Measurements from ENCODE around the gene UBE2L5.

DNA sequence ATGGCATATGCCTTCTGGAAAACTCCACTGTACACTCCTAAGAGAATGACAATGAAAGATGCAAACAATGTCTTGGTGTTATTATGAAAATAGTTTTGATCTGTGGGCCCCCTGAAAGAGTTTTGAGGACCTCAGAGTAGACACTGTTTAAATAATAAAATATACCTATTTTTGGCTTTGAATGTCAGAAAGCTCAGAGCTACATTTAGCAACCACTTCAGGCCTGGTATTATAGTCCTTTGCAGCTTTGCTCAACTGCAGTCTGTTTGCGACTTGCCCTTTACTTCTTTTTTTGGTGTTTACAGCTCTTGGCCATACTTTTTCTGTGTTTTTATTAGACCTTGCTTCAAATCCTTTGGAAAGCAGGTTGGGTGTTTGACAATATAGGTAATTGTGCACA lies 5.8 kb upstream of the UBE2L5 start:
- TF ChIP-seq, protein P1, sequence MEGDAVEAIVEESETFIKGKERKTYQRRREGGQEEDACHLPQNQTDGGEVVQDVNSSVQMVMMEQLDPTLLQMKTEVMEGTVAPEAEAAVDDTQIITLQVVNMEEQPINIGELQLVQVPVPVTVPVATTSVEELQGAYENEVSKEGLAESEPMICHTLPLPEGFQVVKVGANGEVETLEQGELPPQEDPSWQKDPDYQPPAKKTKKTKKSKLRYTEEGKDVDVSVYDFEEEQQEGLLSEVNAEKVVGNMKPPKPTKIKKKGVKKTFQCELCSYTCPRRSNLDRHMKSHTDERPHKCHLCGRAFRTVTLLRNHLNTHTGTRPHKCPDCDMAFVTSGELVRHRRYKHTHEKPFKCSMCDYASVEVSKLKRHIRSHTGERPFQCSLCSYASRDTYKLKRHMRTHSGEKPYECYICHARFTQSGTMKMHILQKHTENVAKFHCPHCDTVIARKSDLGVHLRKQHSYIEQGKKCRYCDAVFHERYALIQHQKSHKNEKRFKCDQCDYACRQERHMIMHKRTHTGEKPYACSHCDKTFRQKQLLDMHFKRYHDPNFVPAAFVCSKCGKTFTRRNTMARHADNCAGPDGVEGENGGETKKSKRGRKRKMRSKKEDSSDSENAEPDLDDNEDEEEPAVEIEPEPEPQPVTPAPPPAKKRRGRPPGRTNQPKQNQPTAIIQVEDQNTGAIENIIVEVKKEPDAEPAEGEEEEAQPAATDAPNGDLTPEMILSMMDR (IDR thresholded peaks at IDR 0.05; ENCODE audit: poor library complexity, severe bottlenecking) = no peak
- TF ChIP-seq RAD21 (conservative IDR thresholded peaks at IDR 0.05) = no peak
- no peak for TF ChIP-seq EP300 (conservative IDR thresholded peaks at IDR 0.05; ENCODE audit: poor library complexity, severe bottlenecking)
- TF ChIP-seq, protein P2, sequence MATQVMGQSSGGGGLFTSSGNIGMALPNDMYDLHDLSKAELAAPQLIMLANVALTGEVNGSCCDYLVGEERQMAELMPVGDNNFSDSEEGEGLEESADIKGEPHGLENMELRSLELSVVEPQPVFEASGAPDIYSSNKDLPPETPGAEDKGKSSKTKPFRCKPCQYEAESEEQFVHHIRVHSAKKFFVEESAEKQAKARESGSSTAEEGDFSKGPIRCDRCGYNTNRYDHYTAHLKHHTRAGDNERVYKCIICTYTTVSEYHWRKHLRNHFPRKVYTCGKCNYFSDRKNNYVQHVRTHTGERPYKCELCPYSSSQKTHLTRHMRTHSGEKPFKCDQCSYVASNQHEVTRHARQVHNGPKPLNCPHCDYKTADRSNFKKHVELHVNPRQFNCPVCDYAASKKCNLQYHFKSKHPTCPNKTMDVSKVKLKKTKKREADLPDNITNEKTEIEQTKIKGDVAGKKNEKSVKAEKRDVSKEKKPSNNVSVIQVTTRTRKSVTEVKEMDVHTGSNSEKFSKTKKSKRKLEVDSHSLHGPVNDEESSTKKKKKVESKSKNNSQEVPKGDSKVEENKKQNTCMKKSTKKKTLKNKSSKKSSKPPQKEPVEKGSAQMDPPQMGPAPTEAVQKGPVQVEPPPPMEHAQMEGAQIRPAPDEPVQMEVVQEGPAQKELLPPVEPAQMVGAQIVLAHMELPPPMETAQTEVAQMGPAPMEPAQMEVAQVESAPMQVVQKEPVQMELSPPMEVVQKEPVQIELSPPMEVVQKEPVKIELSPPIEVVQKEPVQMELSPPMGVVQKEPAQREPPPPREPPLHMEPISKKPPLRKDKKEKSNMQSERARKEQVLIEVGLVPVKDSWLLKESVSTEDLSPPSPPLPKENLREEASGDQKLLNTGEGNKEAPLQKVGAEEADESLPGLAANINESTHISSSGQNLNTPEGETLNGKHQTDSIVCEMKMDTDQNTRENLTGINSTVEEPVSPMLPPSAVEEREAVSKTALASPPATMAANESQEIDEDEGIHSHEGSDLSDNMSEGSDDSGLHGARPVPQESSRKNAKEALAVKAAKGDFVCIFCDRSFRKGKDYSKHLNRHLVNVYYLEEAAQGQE (IDR thresholded peaks at IDR 0.05; ENCODE audit: borderline replicate concordance) = no peak
- TF ChIP-seq POLR2AphosphoS5 (IDR thresholded peaks at IDR 0.05) = no peak
- no peak for TF ChIP-seq EZH2 (IDR thresholded peaks at IDR 0.05; ENCODE audit: borderline replicate concordance, insufficient read depth, low read length, poor library complexity, severe bottlenecking)
- no peak for TF ChIP-seq MXI1 (conservative IDR thresholded peaks at IDR 0.05; ENCODE audit: poor library complexity, severe bottlenecking)
- TF ChIP-seq TAF1 (IDR thresholded peaks at IDR 0.05; ENCODE audit: low read depth) = no peak
- TF ChIP-seq SMC3 (conservative IDR thresholded peaks at IDR 0.05; ENCODE audit: poor library complexity) = no peak

All from neural cell (in vitro differentiated cells).